Measurements from ENCODE around the gene INPP5K.

DNA sequence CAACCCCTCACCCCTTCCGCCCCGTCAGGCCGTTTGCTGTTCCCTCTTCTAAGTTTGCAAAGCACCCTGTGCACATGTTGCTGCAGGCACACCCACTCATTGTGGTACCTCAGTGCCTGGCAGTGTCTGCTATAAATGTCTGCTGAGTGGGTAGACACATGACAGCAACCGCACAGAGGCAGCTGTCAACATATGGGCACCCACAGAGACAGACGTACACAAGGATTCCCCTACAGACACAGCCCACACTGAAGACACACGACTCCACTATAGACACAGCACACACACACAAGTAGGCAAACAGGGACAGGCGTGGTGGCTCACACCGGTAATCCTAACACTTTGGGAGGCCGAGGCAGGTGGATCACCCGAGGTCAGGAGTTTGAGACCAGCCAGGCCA is 42.6 kb downstream of the INPP5K start:
- TF ChIP-seq, protein P1, sequence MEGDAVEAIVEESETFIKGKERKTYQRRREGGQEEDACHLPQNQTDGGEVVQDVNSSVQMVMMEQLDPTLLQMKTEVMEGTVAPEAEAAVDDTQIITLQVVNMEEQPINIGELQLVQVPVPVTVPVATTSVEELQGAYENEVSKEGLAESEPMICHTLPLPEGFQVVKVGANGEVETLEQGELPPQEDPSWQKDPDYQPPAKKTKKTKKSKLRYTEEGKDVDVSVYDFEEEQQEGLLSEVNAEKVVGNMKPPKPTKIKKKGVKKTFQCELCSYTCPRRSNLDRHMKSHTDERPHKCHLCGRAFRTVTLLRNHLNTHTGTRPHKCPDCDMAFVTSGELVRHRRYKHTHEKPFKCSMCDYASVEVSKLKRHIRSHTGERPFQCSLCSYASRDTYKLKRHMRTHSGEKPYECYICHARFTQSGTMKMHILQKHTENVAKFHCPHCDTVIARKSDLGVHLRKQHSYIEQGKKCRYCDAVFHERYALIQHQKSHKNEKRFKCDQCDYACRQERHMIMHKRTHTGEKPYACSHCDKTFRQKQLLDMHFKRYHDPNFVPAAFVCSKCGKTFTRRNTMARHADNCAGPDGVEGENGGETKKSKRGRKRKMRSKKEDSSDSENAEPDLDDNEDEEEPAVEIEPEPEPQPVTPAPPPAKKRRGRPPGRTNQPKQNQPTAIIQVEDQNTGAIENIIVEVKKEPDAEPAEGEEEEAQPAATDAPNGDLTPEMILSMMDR (IDR thresholded peaks at IDR 0.05) = no peak
- TF ChIP-seq EZH2 (IDR thresholded peaks at IDR 0.05; ENCODE audit: borderline replicate concordance, insufficient read depth, low read depth, low read length, poor library complexity, severe bottlenecking) = no peak

Data from B cell (primary cell).